Coronary artery (tissue), 2 donors: ENCODE data around the gene ARHGAP20.

Experiments used
- DNase-seq: peaks from one replicate; pipeline ENCODE4 v3.0.0-alpha.2; 2017; ENCODE audit warnings: low spot score
- H3K27ac ChIP-seq, 2 donors: fragments of 200-600 bp; sonication (generic); one replicate each; pipeline ENCODE4 v1.5.1; 2016 to 2019
- H3K4me3 ChIP-seq: fragments of 200-600 bp; sonication (generic); 2 replicates; pipeline ENCODE4 v1.5.1; 2016; ENCODE audit warnings: mild to moderate bottlenecking, moderate library complexity
- CTCF ChIP-seq: fragments of 200-600 bp; sonication (generic); IDR thresholded peaks from one replicate; pipeline ENCODE4 v1.5.1; 2019; ENCODE audit warnings: antibody characterized with exemption

ARHGAP20 gene

DNA sequence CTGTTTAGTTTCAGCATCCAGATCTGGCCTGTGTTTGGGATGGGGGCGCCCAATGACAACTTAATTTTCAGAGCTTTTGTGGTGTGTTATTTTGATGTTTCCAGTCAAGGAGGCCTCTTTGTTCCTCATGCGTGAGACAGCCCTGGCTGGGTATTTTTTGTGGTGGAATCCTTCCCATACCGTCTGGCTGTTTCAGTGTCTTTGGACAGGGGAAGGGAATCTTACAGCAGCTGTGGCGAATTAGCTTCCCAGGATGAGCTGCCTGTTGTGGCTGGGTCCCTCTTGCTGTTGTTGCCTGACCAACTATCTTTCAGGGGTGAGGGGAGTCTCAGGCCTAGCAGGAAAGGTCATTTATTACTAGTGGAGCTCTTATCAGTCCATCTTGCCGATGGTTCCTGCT is 138.8 kb downstream of the ARHGAP20 start:
- no peak for DNase-seq
- TF ChIP-seq CTCF: no peak
- Histone ChIP-seq H3K27ac (no peak overlapping the region), H3K4me3 (no peak overlapping the region)

DNA sequence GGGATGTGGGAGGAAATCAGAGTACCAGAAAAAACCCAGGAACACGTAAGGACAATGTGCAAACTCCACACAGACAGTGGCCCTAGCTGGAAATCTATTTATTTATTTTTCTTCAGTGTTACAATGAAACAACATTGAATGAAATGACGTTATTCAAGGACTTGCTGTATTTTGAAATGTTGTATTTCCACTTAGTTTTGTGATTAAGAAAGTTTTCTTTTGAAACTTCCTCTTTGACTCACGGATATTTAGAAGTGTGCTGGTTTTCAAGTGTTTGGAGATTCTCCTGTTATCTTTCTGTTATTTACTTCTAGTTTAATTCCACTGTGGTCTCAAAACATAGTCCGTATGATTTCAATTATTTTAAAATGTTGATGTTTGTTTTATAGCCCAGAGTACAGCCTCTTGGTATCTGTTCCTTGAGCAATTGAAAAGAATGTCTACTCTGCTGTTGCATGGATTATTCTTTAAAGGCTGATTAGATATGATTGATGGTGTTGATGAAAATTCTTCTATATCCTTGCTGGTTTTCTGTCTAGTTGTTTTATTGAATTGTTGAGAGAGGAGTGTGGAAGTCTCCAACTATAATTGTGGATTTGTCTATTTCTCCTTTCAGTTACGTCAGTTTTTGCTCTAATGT is 141.0 kb downstream of the ARHGAP20 start:
- DNase-seq: no peak
- Histone ChIP-seq H3K4me3 (no peak overlapping the region), H3K27ac (no peak overlapping the region)
- TF ChIP-seq CTCF: no peak

- H3K27ac ChIP-seq: no peak overlapping the region
Observed at GRCh38 chr11:110566577-110566976, 145.7 kb downstream of the ARHGAP20 start.

DNA sequence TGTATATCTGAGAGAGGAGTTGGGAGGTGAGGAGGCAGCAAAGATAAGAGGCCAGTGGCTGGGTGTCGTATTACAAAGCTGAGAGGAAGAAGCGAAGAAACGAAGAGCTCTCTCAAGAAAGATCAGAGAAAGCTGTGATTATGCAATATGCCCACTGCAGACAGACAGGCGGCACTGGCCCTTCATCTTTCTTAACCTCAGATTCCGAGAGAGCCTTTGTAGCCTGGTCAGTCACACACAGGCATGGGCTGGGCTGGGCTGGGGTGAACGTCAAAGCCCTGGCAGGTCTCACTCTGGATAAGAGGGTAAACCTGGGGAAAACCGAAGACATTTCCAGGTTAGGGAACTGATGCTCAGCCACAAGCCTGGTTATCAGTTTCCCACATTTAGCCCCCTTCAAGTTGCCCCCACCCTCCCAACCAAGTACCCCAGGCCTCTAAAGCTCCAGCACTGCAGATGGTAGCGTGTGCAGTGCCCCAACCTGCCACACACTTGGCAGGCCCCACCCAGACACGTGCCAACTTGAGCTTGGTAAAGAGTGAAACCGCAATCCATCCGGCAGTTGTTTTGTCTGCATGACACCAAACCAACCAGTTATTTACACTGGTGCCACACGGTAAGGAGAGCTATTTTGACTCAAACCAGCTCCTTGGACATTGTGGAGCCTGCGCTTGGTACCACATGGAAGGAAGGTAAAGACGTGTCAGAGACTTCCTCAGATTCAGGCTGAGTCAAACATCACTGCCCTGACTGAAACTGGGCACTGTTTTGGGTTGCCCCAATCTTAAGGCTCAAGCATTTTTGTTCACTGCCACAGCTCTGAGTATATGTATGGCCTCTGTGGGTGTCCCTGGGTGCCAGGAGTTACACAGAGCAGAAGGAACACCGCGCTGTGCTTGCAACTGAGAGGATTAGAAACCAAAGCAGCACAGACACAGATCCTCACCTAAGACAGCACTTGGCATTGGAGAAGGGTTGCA is 146.6 kb downstream of the ARHGAP20 start:
- Histone ChIP-seq H3K4me3 (no peak overlapping the region), H3K27ac (no peak overlapping the region)
- TF ChIP-seq CTCF: no peak
- DNase-seq: no peak

More at GRCh38 chr11:110566577-110566976, 145.7 kb downstream of the ARHGAP20 start:
- DNase-seq: no peak
- no peak overlapping the region for H3K4me3 ChIP-seq
- TF ChIP-seq CTCF: no peak

GRCh38 chr11:110564676-110565356 is 147.4 kb downstream of the ARHGAP20 start:
- no peak overlapping the region for H3K4me3 ChIP-seq

GRCh38 chr11:110544779-110545178 is 167.5 kb downstream of the ARHGAP20 start:
- H3K4me3 ChIP-seq: no peak overlapping the region
- no peak for TF ChIP-seq CTCF
- no peak overlapping the region for H3K27ac ChIP-seq
- no peak for DNase-seq

More at GRCh38 chr11:110564676-110565356, 147.4 kb downstream of the ARHGAP20 start:
- H3K27ac ChIP-seq: no peak overlapping the region
- DNase-seq: no peak
- no peak for TF ChIP-seq CTCF
